B cell (primary cell): Measurements from ENCODE around the gene CPLX3. TPM values are rescaled to one million over a fixed set of nuclear protein-coding genes. Genes with fewer than 3 reads are reported as not detected.

ENCODE experiments used
- ATAC-seq: fragments of 200-7000 bp; cut with Tn5 transposase; one replicate; pipeline ENCODE4 v1.10.0; 2021; ENCODE audit warnings: low read depth, mild to moderate bottlenecking, moderate number of reproducible peaks, moderate library complexity
- CTCF ChIA-PET: fragments of 350-600 bp; sonication (Branson Sonifier 250); formaldehyde crosslinking; loops from one replicate; lab custom pipeline; 2021; ENCODE audit warnings: antibody characterized with exemption, inconsistent platforms; lab: Charles Lee
- POLR2A ChIA-PET: fragments of 350-600 bp; sonication (Branson Sonifier 250); formaldehyde crosslinking; loops from one replicate; lab custom pipeline; 2021; ENCODE audit warnings: antibody characterized with exemption; lab: Charles Lee
- DNase-seq: peaks from one replicate; pipeline ENCODE4 v3.0.0; 2013
- H2AFZ ChIP-seq: 2 replicates; pipeline ENCODE4 v1.6.1; 2012; ENCODE audit warnings: mild to moderate bottlenecking, low read depth, low read length; ENCODE audit not compliant: insufficient read depth, poor library complexity, severe bottlenecking
- H3K27ac ChIP-seq, 2 donors: 1 replicate in 1 of 2; 2 replicates in 1 of 2; pipeline ENCODE4 v1.5.1; 2012 to 2013; ENCODE audit warnings: low read length in 2 of 2, mild to moderate bottlenecking in 2 of 2, moderate library complexity in 1 of 2
- H3K27me3 ChIP-seq, 4 experiments: fragments of 200-600 bp in 1 of 4; sonication (generic) in 1 of 4; replicated peaks in 1 of 4; 1 replicate in 2 of 4; 2 replicates in 2 of 4; pipeline versions ENCODE4 v1.6.1 to v1.7.0; 2013 to 2016; ENCODE audit warnings: low read length in 3 of 4, mild to moderate bottlenecking in 2 of 4, mixed read lengths in 1 of 4, moderate library complexity in 1 of 4; ENCODE audit not compliant: insufficient read depth in 4 of 4, control insufficient read depth in 3 of 4; ENCODE audit errors: control extremely low read depth in 1 of 4
- H3K36me3 ChIP-seq, 2 experiments: replicated peaks in 1 of 2; 1 replicate in 1 of 2; 2 replicates in 1 of 2; pipeline versions ENCODE4 v1.6.1 to v1.7.1; 2013; ENCODE audit warnings: low read length in 1 of 2; ENCODE audit not compliant: insufficient read depth in 2 of 2, control insufficient read depth in 1 of 2; ENCODE audit errors: control extremely low read depth in 1 of 2, extremely low read depth in 1 of 2
- H3K4me1 ChIP-seq, 2 donors: fragments of 200-600 bp in 1 of 2; sonication (generic) in 1 of 2; 1 replicate in 1 of 2; 2 replicates in 1 of 2; pipeline versions ENCODE4 v1.5.1 to v1.6.1; 2013 to 2017; ENCODE audit warnings: low read length in 2 of 2; ENCODE audit not compliant: control insufficient read depth in 2 of 2, insufficient read depth in 2 of 2
- H3K4me2 ChIP-seq: replicated peaks from 2 replicates; pipeline ENCODE3; 2012; ENCODE audit warnings: mild to moderate bottlenecking, low read depth, low read length; ENCODE audit not compliant: poor library complexity, severe bottlenecking
- H3K4me3 ChIP-seq, 5 experiments: fragments of 200-600 bp in 1 of 5; sonication (generic) in 1 of 5; 1 replicate in 3 of 5; 2 replicates in 2 of 5; pipeline versions ENCODE4 v1.5.1 to v1.7.0; 2011 to 2016; ENCODE audit warnings: low read length in 4 of 5, mild to moderate bottlenecking in 4 of 5, low read depth in 2 of 5, control low read depth in 1 of 5, moderate library complexity in 1 of 5; ENCODE audit not compliant: insufficient read depth in 1 of 5; ENCODE audit errors: control extremely low read depth in 1 of 5, extremely low read depth in 1 of 5
- H3K79me2 ChIP-seq: fragments of 200-600 bp; sonication (generic); one replicate; pipeline ENCODE4 v1.6.0; 2016; ENCODE audit warnings: low read length; ENCODE audit not compliant: control insufficient read depth, insufficient read depth
- H3K9ac ChIP-seq: fragments of 200-600 bp; sonication (generic); 2 replicates; pipeline ENCODE4 v1.6.1; 2017; ENCODE audit warnings: mild to moderate bottlenecking, low read length, moderate library complexity
- H3K9me3 ChIP-seq, 3 donors: one replicate each; pipeline versions ENCODE4 v1.6.1 to v1.7.1; 2013; ENCODE audit warnings: low read length in 2 of 3; ENCODE audit not compliant: control insufficient read depth in 2 of 3, insufficient read depth in 1 of 3; ENCODE audit errors: control extremely low read depth in 1 of 3
- H4K20me1 ChIP-seq: 2 replicates; pipeline ENCODE4 v1.6.0; 2012; ENCODE audit warnings: mild to moderate bottlenecking, low read length; ENCODE audit not compliant: insufficient read depth, control insufficient read depth, poor library complexity, severe bottlenecking
- H3K27ac Mint-ChIP-seq: one replicate; pipeline ENCODE4 v1.8.0; 2021; ENCODE audit warnings: mixed read lengths
- H3K27me3 Mint-ChIP-seq: one replicate; pipeline ENCODE4 v1.8.0; 2021; ENCODE audit warnings: mixed read lengths
- H3K4me1 Mint-ChIP-seq: one replicate; pipeline ENCODE4 v1.8.0; 2021; ENCODE audit warnings: mixed read lengths
- H3K4me3 Mint-ChIP-seq: one replicate; pipeline ENCODE4 v1.8.0; 2021; ENCODE audit warnings: mixed read lengths
- H3K9me3 Mint-ChIP-seq: one replicate; pipeline ENCODE4 v1.8.0; 2022; ENCODE audit warnings: mixed read lengths; ENCODE audit not compliant: insufficient read depth
- EZH2 ChIP-seq: IDR thresholded peaks from 2 replicates; pipeline ENCODE4 v1.6.1; 2012; ENCODE audit warnings: borderline replicate concordance, low read depth, mild to moderate bottlenecking, moderate library complexity, low read length; ENCODE audit not compliant: insufficient read depth, poor library complexity, severe bottlenecking
- WGBS: methylation state at CpG from one replicate; pipeline ENCODE4 v1.1.5; 2013; ENCODE audit warnings: missing lambda C conversion rate; ENCODE audit not compliant: insufficient coverage; 5-methylcytosine and 5-hydroxymethylcytosine counted together
- intact Hi-C: fragments of 100-400 bp; cut with micrococcal nuclease; formaldehyde crosslinking; loops from one replicate; pipeline ENCODE4 v1.10.0; 2022
- polyA plus RNA-seq: library from polyadenylated mRNA; depleted of rRNA; stranded (reverse); fragments of >200 nt; gene quantifications from 2 replicates; pipeline ENCODE4 v1.2.3, GENCODE V29; 2012
- total RNA-seq, 2 donors: library from RNA; stranded (reverse); fragments of 120-200 nt in 1 of 2; gene quantifications; 1 replicate in 1 of 2; 2 replicates in 1 of 2; pipeline versions ENCODE4 v1.2.3 to v1.2.4, GENCODE V29; 2013 to 2022
- TF ChIP-seq, protein P1 (sequence below): fragments of 200-600 bp; IDR thresholded peaks from one replicate; pipeline ENCODE4 v1.8.0; 2022; ENCODE audit warnings: antibody characterized with exemption, mild to moderate bottlenecking

The CPLX3 gene
- total and polyA plus RNA-seq, 2 donors (not counting 1 experiment from before 2014, with no cell fraction given) = 0.60 TPM; not detected in 1

DNA sequence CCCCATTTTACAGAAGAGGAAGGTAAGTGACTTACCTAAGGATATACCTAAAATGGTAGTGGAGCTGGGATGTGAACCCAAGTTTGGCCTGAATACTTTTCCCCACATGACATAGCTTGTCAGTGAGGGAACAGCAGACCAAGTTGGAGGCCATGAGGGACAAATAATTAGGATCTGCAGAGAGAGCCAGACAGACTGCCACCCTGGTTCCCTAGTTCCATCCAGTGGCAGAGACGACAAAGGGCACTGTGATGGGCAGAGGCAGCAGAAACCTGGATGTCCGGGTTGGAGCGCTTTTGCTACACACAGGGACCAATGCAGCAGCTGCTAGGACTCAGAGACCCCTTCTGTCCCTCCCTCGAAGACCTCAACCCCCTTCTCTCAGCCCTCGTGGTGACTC lies 1.2 kb downstream of the CPLX3 start:
- no peaks in the 10 kb centered on the region for H3K79me2 ChIP-seq
- no peak overlapping the region for H3K4me2 ChIP-seq
- no peak overlapping the region for H3K27ac Mint-ChIP-seq
- peaks cover under 1% of the 10 kb centered on the region for H3K4me1 Mint-ChIP-seq
- ChIA-PET POLR2A (interaction anchor here (0.6 kb wide), 2 partner anchors 54 to 168 kb away, joined by 3 read pairs; no protein-coding TSS in a partner anchor), CTCF (interaction anchor here (1.0 to 2.5 kb wide), 4 partner anchors 9 to 126 kb away, joined by 3 to 9 read pairs (median 4); no protein-coding TSS in a partner anchor)
- DNase-seq (no peak), ATAC-seq (no peak)
- H3K27me3 ChIP-seq = peaks cover 0 to 45% (median 17%) of the 10 kb centered on the region in 4 experiments
- H3K9ac ChIP-seq = no peak overlapping the region
- WGBS = 65% methylated on average over 5 of the region's 5 CpGs
- no peak overlapping the region for H3K27ac ChIP-seq
- no peak overlapping the region for H2AFZ ChIP-seq
- H3K36me3 ChIP-seq = no peaks in the 10 kb centered on the region
- intact Hi-C loops = no loop called here
- peaks cover 31% of the 10 kb centered on the region for H3K27me3 Mint-ChIP-seq
- H3K9me3 Mint-ChIP-seq = no peaks in the 10 kb centered on the region
- H3K4me3 ChIP-seq = no peak overlapping the region
- TF ChIP-seq, protein P1, sequence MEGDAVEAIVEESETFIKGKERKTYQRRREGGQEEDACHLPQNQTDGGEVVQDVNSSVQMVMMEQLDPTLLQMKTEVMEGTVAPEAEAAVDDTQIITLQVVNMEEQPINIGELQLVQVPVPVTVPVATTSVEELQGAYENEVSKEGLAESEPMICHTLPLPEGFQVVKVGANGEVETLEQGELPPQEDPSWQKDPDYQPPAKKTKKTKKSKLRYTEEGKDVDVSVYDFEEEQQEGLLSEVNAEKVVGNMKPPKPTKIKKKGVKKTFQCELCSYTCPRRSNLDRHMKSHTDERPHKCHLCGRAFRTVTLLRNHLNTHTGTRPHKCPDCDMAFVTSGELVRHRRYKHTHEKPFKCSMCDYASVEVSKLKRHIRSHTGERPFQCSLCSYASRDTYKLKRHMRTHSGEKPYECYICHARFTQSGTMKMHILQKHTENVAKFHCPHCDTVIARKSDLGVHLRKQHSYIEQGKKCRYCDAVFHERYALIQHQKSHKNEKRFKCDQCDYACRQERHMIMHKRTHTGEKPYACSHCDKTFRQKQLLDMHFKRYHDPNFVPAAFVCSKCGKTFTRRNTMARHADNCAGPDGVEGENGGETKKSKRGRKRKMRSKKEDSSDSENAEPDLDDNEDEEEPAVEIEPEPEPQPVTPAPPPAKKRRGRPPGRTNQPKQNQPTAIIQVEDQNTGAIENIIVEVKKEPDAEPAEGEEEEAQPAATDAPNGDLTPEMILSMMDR = no peak
- no peak for TF ChIP-seq EZH2
- H4K20me1 ChIP-seq = peaks cover 4% of the 10 kb centered on the region
- H3K4me1 ChIP-seq = peaks cover 5 to 6% of the 10 kb centered on the region in 2 donors
- peaks cover 0 to 22% (median 0%) of the 10 kb centered on the region in 3 donors for H3K9me3 ChIP-seq
- no peak overlapping the region for H3K4me3 Mint-ChIP-seq

DNA sequence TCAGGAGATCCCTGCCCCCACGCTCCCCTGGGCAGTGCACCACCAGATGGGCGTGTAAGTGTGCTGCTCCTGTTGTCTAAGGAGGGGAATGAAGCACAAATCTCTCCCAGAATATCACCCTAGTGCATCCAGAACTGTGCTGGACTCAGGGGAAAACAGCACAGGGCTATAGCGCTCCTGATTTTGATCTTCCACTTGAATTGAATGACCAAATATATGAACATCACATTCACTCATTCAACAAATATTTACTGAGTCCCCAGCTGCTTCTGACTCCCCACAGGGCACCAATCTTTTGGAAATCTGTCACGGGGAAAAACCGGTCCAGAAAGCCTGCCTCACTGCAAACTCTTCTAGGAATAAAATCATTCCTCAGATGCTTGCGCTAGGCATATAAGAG lies 2.4 kb downstream of the CPLX3 start:
- H3K4me1 ChIP-seq = peaks cover 5 to 17% of the 10 kb centered on the region in 2 donors
- H4K20me1 ChIP-seq = peaks cover 4% of the 10 kb centered on the region
- H3K9me3 Mint-ChIP-seq = no peaks in the 10 kb centered on the region
- peaks cover 4% of the 10 kb centered on the region for H3K4me1 Mint-ChIP-seq
- TF ChIP-seq, protein P1 = no peak
- TF ChIP-seq EZH2 = no peak
- H3K9me3 ChIP-seq = peaks cover 0 to 19% (median 0%) of the 10 kb centered on the region in 3 donors
- 89% methylated on average over 4 of the region's 6 CpGs for WGBS
- H3K27ac ChIP-seq = no peak overlapping the region
- no peaks in the 10 kb centered on the region for H3K36me3 ChIP-seq
- POLR2A ChIA-PET = interaction anchor here (0.6 kb wide), 2 partner anchors 34 to 123 kb away, joined by 3 to 4 read pairs; no protein-coding TSS in a partner anchor
- H3K27ac Mint-ChIP-seq = no peak overlapping the region
- no peaks in the 10 kb centered on the region for H3K79me2 ChIP-seq
- no peak overlapping the region for H3K4me3 Mint-ChIP-seq
- no peak overlapping the region for H3K4me3 ChIP-seq
- peaks cover 31% of the 10 kb centered on the region for H3K27me3 Mint-ChIP-seq
- H3K4me2 ChIP-seq = no peak overlapping the region
- no peak overlapping the region for H3K9ac ChIP-seq
- ATAC-seq = no peak
- H2AFZ ChIP-seq = no peak overlapping the region
- CTCF ChIA-PET = interaction anchor here (1.2 to 6.6 kb wide), 3 partner anchors 10 to 192 kb away, joined by 3 to 46 read pairs (median 5); no protein-coding TSS in a partner anchor
- intact Hi-C loops = no loop called here
- no peak for DNase-seq
- peaks cover 0 to 43% (median 17%) of the 10 kb centered on the region in 4 experiments for H3K27me3 ChIP-seq
